ENCODE results near the gene SDS. TPM values are rescaled to one million over a fixed set of nuclear protein-coding genes. Genes with fewer than 3 reads are reported as not detected.

SDS gene
- polyA plus RNA-seq, 3 donors: 0.89 to 2.3 (median 1.1) TPM

DNA sequence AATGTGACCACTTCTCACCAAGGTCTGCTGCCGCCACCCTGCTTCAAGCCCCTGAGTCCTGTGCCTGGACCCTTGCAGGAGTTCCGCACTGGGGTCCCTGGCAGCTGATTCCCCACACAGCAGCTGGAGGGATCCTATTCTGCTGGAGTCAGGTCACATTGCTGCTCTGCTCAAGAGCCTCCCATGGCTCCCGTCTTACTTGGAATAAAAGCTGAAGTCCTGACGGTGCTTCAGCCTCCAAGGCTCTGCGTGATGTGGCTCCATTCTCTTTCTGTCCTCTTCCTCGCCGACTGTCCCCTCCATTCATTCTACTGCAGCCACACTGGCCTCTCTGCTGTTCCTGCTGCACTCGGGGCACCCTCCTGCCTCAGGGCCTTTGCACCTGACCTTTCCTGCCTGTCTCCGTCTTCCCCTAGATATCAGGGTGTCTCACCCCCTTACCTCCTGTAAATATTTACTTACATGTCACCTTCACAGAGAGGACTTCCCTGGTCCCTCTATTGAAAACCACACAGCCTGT is 10.9 kb upstream of the SDS start:
- H3K9me3 Mint-ChIP-seq: peaks cover 0 to 4% (median 0%) of the 10 kb centered on the region in 7 donors
- H3K4me3 ChIP-seq (replicated peaks in 1 of 3; ENCODE audit: low read depth in 2 of 3, low read length in 3 of 3): no peak overlapping the region
- no peak overlapping the region for H3K4me2 ChIP-seq (replicated peaks; ENCODE audit: extremely low read depth, low read length, poor library complexity, severe bottlenecking)
- DNase-seq: no peak
- H3K4me3 Mint-ChIP-seq: peak overlapping the region in 1 of 2 donors; percentile 41
- no peaks in the 10 kb centered on the region for H3K27me3 ChIP-seq (ENCODE audit: control insufficient read depth in 2 of 2, insufficient read depth in 2 of 2, low read length in 2 of 2)
- no peaks in the 10 kb centered on the region for H3K9me3 ChIP-seq (replicated peaks in 1 of 2; ENCODE audit: control insufficient read depth in 1 of 2, insufficient read depth in 1 of 2, low read length in 2 of 2)
- peaks cover 31 to 44% of the 10 kb centered on the region in 2 donors for H3K4me1 ChIP-seq (ENCODE audit: control insufficient read depth in 1 of 2, insufficient read depth in 2 of 2, low read length in 2 of 2)
- no peaks in the 10 kb centered on the region for H4K20me1 ChIP-seq (ENCODE audit: insufficient read depth, low read length)
- H3K36me3 ChIP-seq (replicated peaks in 1 of 2; ENCODE audit: control insufficient read depth in 1 of 2, insufficient read depth in 2 of 2, low read length in 2 of 2): no peaks in the 10 kb centered on the region
- peaks cover 0 to 5% (median 0%) of the 10 kb centered on the region in 3 donors for H3K27me3 Mint-ChIP-seq (ENCODE audit: low read depth in 3 of 3)
- intact Hi-C loops (cut with micrococcal nuclease): no loop called here
- no peak overlapping the region for H3K9ac ChIP-seq (ENCODE audit: insufficient read depth, low read length, poor library complexity, severe bottlenecking)
- H3K27ac Mint-ChIP-seq: peak overlapping the region in 6 of 7 donors; percentile 3 to 99 (median 97)
- no peak overlapping the region for H3K27ac ChIP-seq (ENCODE audit: low read depth in 1 of 2, low read length in 2 of 2)
- 95% methylated on average over 9 of the region's 9 CpGs for WGBS (ENCODE audit: insufficient coverage)
- H3K4me1 Mint-ChIP-seq: peaks cover 38% of the 10 kb centered on the region
- no peak overlapping the region for H2AFZ ChIP-seq (ENCODE audit: insufficient read depth, low read depth, low read length, poor library complexity, severe bottlenecking)
- no peaks in the 10 kb centered on the region for H3K79me2 ChIP-seq (ENCODE audit: insufficient read depth, low read length)
- TF ChIP-seq, protein P1, sequence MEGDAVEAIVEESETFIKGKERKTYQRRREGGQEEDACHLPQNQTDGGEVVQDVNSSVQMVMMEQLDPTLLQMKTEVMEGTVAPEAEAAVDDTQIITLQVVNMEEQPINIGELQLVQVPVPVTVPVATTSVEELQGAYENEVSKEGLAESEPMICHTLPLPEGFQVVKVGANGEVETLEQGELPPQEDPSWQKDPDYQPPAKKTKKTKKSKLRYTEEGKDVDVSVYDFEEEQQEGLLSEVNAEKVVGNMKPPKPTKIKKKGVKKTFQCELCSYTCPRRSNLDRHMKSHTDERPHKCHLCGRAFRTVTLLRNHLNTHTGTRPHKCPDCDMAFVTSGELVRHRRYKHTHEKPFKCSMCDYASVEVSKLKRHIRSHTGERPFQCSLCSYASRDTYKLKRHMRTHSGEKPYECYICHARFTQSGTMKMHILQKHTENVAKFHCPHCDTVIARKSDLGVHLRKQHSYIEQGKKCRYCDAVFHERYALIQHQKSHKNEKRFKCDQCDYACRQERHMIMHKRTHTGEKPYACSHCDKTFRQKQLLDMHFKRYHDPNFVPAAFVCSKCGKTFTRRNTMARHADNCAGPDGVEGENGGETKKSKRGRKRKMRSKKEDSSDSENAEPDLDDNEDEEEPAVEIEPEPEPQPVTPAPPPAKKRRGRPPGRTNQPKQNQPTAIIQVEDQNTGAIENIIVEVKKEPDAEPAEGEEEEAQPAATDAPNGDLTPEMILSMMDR (IDR thresholded peaks at IDR 0.05): no peak
- H3K36me3 Mint-ChIP-seq: peaks cover 0 to 2% of the 10 kb centered on the region in 2 donors

- Histone ChIP-seq H3K4me3 (replicated peaks in 1 of 3; ENCODE audit: low read depth in 2 of 3, low read length in 3 of 3) (no peak overlapping the region), H3K9ac (ENCODE audit: insufficient read depth, low read length, poor library complexity, severe bottlenecking) (no peak overlapping the region), H3K79me2 (ENCODE audit: insufficient read depth, low read length) (no peaks in the 10 kb centered on the region), H4K20me1 (ENCODE audit: insufficient read depth, low read length) (no peaks in the 10 kb centered on the region), H3K27me3 (ENCODE audit: control insufficient read depth in 2 of 2, insufficient read depth in 2 of 2, low read length in 2 of 2) (no peaks in the 10 kb centered on the region), H3K27ac (ENCODE audit: low read depth in 1 of 2, low read length in 2 of 2) (no peak overlapping the region), H3K4me1 (ENCODE audit: control insufficient read depth in 1 of 2, insufficient read depth in 2 of 2, low read length in 2 of 2) (peaks cover 32 to 43% of the 10 kb centered on the region in 2 donors), H3K36me3 (replicated peaks in 1 of 2; ENCODE audit: control insufficient read depth in 1 of 2, insufficient read depth in 2 of 2, low read length in 2 of 2) (no peaks in the 10 kb centered on the region), H2AFZ (ENCODE audit: insufficient read depth, low read depth, low read length, poor library complexity, severe bottlenecking) (no peak overlapping the region), H3K9me3 (replicated peaks in 1 of 2; ENCODE audit: control insufficient read depth in 1 of 2, insufficient read depth in 1 of 2, low read length in 2 of 2) (no peaks in the 10 kb centered on the region), H3K4me2 (replicated peaks; ENCODE audit: extremely low read depth, low read length, poor library complexity, severe bottlenecking) (no peak overlapping the region)
- TF ChIP-seq, protein P1 (IDR thresholded peaks at IDR 0.05): no peak
- no peak overlapping the region for H3K4me3 Mint-ChIP-seq
- DNase-seq: peak in 2 of 3 donors; percentile 38 to 66
- 52% methylated on average over 4 of the region's 11 CpGs for WGBS (ENCODE audit: insufficient coverage)
- H3K9me3 Mint-ChIP-seq: peaks cover 0 to 4% (median 0%) of the 10 kb centered on the region in 7 donors
- peaks cover 0 to 2% of the 10 kb centered on the region in 2 donors for H3K36me3 Mint-ChIP-seq
- H3K27ac Mint-ChIP-seq: peak overlapping the region in 1 of 7 donors; percentile 18
- peaks cover 33% of the 10 kb centered on the region for H3K4me1 Mint-ChIP-seq
- peaks cover 0 to 5% (median 0%) of the 10 kb centered on the region in 3 donors for H3K27me3 Mint-ChIP-seq (ENCODE audit: low read depth in 3 of 3)
- intact Hi-C loops (cut with micrococcal nuclease): no loop called here
Measured at GRCh38 chr12:113413488-113413939, 9.8 kb upstream of the SDS start.

Measured in CD14-positive monocyte (primary cell).